H1 (cell line): ENCODE data around the gene GRIP2. TPM values are rescaled to one million over a fixed set of nuclear protein-coding genes. Genes with fewer than 3 reads are reported as not detected.

ENCODE experiments used
- CTCF ChIA-PET: fragments of 300-600 bp; sonication (Branson Sonifier 250); formaldehyde crosslinking; loops from one replicate; lab custom pipeline; 2021; ENCODE audit not compliant: partially characterized antibody; lab: Charles Lee
- POLR2A ChIA-PET: fragments of 300-600 bp; sonication (Branson Sonifier 250); formaldehyde crosslinking; loops from one replicate; lab custom pipeline; 2021; ENCODE audit warnings: inconsistent platforms; ENCODE audit not compliant: partially characterized antibody; lab: Charles Lee
- DNase-seq, 2 experiments: peaks; one replicate each; pipeline versions ENCODE4 v3.0.0 to v3.0.0-alpha.2; 2010 to 2022; ENCODE audit warnings: low spot score in 2 of 2, low read depth in 1 of 2, mixed read lengths in 1 of 2
- FAIRE-seq: peaks from 2 replicates; lab custom pipeline; 2011; peaks lifted over from hg19 to GRCh38; lab: Jason Lieb, UNC
- H2AFZ ChIP-seq: 2 replicates; pipeline ENCODE4 v1.8.1; 2012; ENCODE audit warnings: low read length, inconsistent platforms
- H2AK5ac ChIP-seq: 2 replicates; pipeline ENCODE4 v1.6.1; 2013; ENCODE audit warnings: low read depth, low read length
- H2BK120ac ChIP-seq: replicated peaks from 2 replicates; pipeline ENCODE3; 2013; ENCODE audit warnings: low read depth, low read length, inconsistent platforms
- H2BK12ac ChIP-seq: 2 replicates; pipeline ENCODE4 v1.6.1; 2013; ENCODE audit warnings: low read depth, low read length
- H2BK15ac ChIP-seq: 2 replicates; pipeline ENCODE4 v1.6.1; 2013; ENCODE audit warnings: low read length
- H2BK20ac ChIP-seq: 2 replicates; pipeline ENCODE4 v1.6.1; 2013; ENCODE audit warnings: low read length
- H2BK5ac ChIP-seq: 2 replicates; pipeline ENCODE4 v1.6.1; 2013; ENCODE audit warnings: low read depth, low read length
- H3K14ac ChIP-seq: 2 replicates; pipeline ENCODE4 v1.6.1; 2013; ENCODE audit warnings: inconsistent platforms; ENCODE audit not compliant: insufficient read length
- H3K18ac ChIP-seq: 2 replicates; pipeline ENCODE4 v1.6.1; 2013; ENCODE audit warnings: low read length; ENCODE audit errors: extremely low read depth
- H3K23ac ChIP-seq: 2 replicates; pipeline ENCODE4 v1.6.1; 2013; ENCODE audit warnings: inconsistent platforms; ENCODE audit not compliant: insufficient read length
- H3K23me2 ChIP-seq: 2 replicates; pipeline ENCODE4 v1.6.1; 2013; ENCODE audit warnings: low read depth, low read length
- H3K27ac ChIP-seq: 2 replicates; pipeline ENCODE4 v1.6.1; 2011; ENCODE audit warnings: low read depth, low read length, inconsistent platforms
- H3K27me3 ChIP-seq, 4 experiments: replicated peaks in 1 of 4; 1 replicate in 1 of 4; 2 replicates in 3 of 4; pipeline versions ENCODE4 v1.6.1 to v1.8.1; 2011 to 2013; ENCODE audit warnings: low read length in 3 of 4, mild to moderate bottlenecking in 3 of 4, inconsistent platforms in 2 of 4, mixed read lengths in 2 of 4, moderate library complexity in 1 of 4; ENCODE audit not compliant: control insufficient read depth in 3 of 4, insufficient read depth in 3 of 4; ENCODE audit errors: extremely low read depth in 1 of 4
- H3K36me3 ChIP-seq, 4 experiments: 2 replicates each; pipeline versions ENCODE4 v1.6.1 to v1.8.1; 2011 to 2013; ENCODE audit warnings: mild to moderate bottlenecking in 4 of 4, low read length in 3 of 4, moderate library complexity in 2 of 4, control low read depth in 1 of 4, inconsistent platforms in 1 of 4; ENCODE audit not compliant: insufficient read depth in 4 of 4, control insufficient read depth in 2 of 4
- H3K4ac ChIP-seq: replicated peaks from 2 replicates; pipeline ENCODE3; 2013; ENCODE audit warnings: low read length, low read depth, mixed read lengths, inconsistent platforms; ENCODE audit not compliant: insufficient read length
- H3K4me1 ChIP-seq, 4 experiments: replicated peaks in 1 of 4; 1 replicate in 1 of 4; 2 replicates in 3 of 4; pipeline versions ENCODE4 v1.6.1 to v1.8.1; 2011 to 2013; ENCODE audit warnings: low read length in 3 of 4, inconsistent platforms in 2 of 4, mixed read lengths in 1 of 4; ENCODE audit not compliant: insufficient read depth in 4 of 4, control insufficient read depth in 3 of 4
- H3K4me2 ChIP-seq, 2 experiments: 2 replicates each; pipeline versions ENCODE4 v1.6.1 to v1.8.1; 2011 to 2013; ENCODE audit warnings: low read depth in 2 of 2, low read length in 2 of 2, control low read depth in 1 of 2, inconsistent platforms in 1 of 2, mild to moderate bottlenecking in 1 of 2; ENCODE audit not compliant: insufficient read depth in 1 of 2
- H3K4me3 ChIP-seq, 4 experiments: fragments of 200-600, 300-600 bp in 1 of 4; sonication (generic), shearing (Covaris generic), sonication (Bioruptor Twin) in 1 of 4; 2 replicates each; pipeline versions ENCODE4 v1.5.1 to v1.8.1; 2011 to 2016; ENCODE audit warnings: low read length in 4 of 4, low read depth in 3 of 4, control low read depth in 2 of 4, inconsistent platforms in 2 of 4, mild to moderate bottlenecking in 2 of 4, mixed read lengths in 1 of 4, moderate library complexity in 1 of 4; ENCODE audit not compliant: insufficient read depth in 2 of 4; ENCODE audit errors: extremely low read depth in 1 of 4
- H3K56ac ChIP-seq: replicated peaks from 2 replicates; pipeline ENCODE3; 2013; ENCODE audit warnings: low read depth, mild to moderate bottlenecking, mixed read lengths, low read length, inconsistent platforms; ENCODE audit not compliant: insufficient read length
- H3K79me1 ChIP-seq: 2 replicates; pipeline ENCODE4 v1.6.1; 2013; ENCODE audit warnings: low read depth, low read length, control low read depth
- H3K79me2 ChIP-seq, 2 experiments: 2 replicates each; pipeline versions ENCODE4 v1.6.1 to v1.8.1; 2012 to 2013; ENCODE audit warnings: low read length in 2 of 2, mild to moderate bottlenecking in 2 of 2, inconsistent platforms in 1 of 2; ENCODE audit not compliant: insufficient read depth in 2 of 2, control insufficient read depth in 1 of 2
- H3K9ac ChIP-seq, 4 experiments: replicated peaks in 1 of 4; 1 replicate in 1 of 4; 2 replicates in 3 of 4; pipeline versions ENCODE4 v1.6.1 to v1.8.1; 2011 to 2013; ENCODE audit warnings: low read depth in 3 of 4, low read length in 3 of 4, control low read depth in 2 of 4, mild to moderate bottlenecking in 2 of 4, moderate library complexity in 2 of 4, inconsistent platforms in 1 of 4; ENCODE audit errors: extremely low read depth in 1 of 4
- H3K9me3 ChIP-seq, 2 experiments: 2 replicates each; pipeline versions ENCODE4 v1.6.1 to v1.8.1; 2012 to 2013; ENCODE audit warnings: mild to moderate bottlenecking in 2 of 2, moderate library complexity in 2 of 2, control low read depth in 1 of 2, inconsistent platforms in 1 of 2, low read depth in 1 of 2, low read length in 1 of 2, mixed read lengths in 1 of 2; ENCODE audit not compliant: insufficient read depth in 2 of 2
- H4K20me1 ChIP-seq, 2 experiments: replicated peaks in 1 of 2; 2 replicates each; pipeline versions ENCODE3 to v1.8.1; 2011 to 2013; ENCODE audit warnings: inconsistent platforms in 2 of 2, low read length in 2 of 2, mild to moderate bottlenecking in 1 of 2; ENCODE audit not compliant: insufficient read depth in 2 of 2, control insufficient read depth in 1 of 2
- H4K5ac ChIP-seq: 2 replicates; pipeline ENCODE4 v1.6.1; 2013; ENCODE audit warnings: low read length, low read depth, mixed read lengths, inconsistent platforms; ENCODE audit not compliant: insufficient read length
- H4K8ac ChIP-seq: 2 replicates; pipeline ENCODE4 v1.8.0; 2013; ENCODE audit warnings: mild to moderate bottlenecking, moderate library complexity, low read length, inconsistent platforms; ENCODE audit not compliant: insufficient read depth; ENCODE audit errors: extremely low read depth
- H4K91ac ChIP-seq: replicated peaks from 2 replicates; pipeline ENCODE3; 2013; ENCODE audit warnings: low read length, mixed read lengths, inconsistent platforms; ENCODE audit not compliant: insufficient read length
- ASH2L ChIP-seq: fragments of 200-600, 300-600 bp; sonication (generic); IDR thresholded peaks from one replicate; pipeline ENCODE4 v1.7.1; 2017; ENCODE audit warnings: low read length
- CHD2 ChIP-seq: IDR thresholded peaks from 2 replicates; pipeline ENCODE4 v1.6.1; 2012; ENCODE audit warnings: low read length, improper control_type of control experiment
- FOSL1 ChIP-seq: IDR thresholded peaks from 2 replicates; pipeline ENCODE4 v1.6.1; 2011; ENCODE audit warnings: mild to moderate bottlenecking, low read depth, low read length, moderate library complexity; ENCODE audit not compliant: insufficient read depth
- JUN ChIP-seq: IDR thresholded peaks from 2 replicates; pipeline ENCODE4 v1.6.1; 2011; ENCODE audit warnings: low read depth, mild to moderate bottlenecking, improper control_type of control experiment, low read length
- MAFK ChIP-seq: IDR thresholded peaks from 2 replicates; pipeline ENCODE4 v1.6.1; 2012; ENCODE audit warnings: low read depth, mild to moderate bottlenecking, improper control_type of control experiment, low read length
- POU5F1 ChIP-seq: IDR thresholded peaks from 2 replicates; pipeline ENCODE4 v1.6.1; 2011; ENCODE audit warnings: low read depth, mild to moderate bottlenecking, low read length, moderate library complexity
- RAD21 ChIP-seq, 2 experiments: IDR thresholded peaks in 1 of 2; conservative IDR thresholded peaks in 1 of 2; 2 replicates each; pipeline ENCODE4 v1.6.1; 2011; ENCODE audit warnings: low read depth in 2 of 2, low read length in 2 of 2, improper control_type of control experiment in 1 of 2, inconsistent platforms in 1 of 2, mild to moderate bottlenecking in 1 of 2, moderate library complexity in 1 of 2
- WGBS, 2 experiments: shearing (Covaris generic) in 1 of 2; methylation state at CpG; one replicate each; pipeline versions ENCODE4 v1.1.6 to v1.1.7; 2013 to 2015; ENCODE audit warnings: low lambda C conversion rate in 2 of 2, mixed read lengths in 2 of 2, inconsistent platforms in 1 of 2, low coverage in 1 of 2, missing lambda C conversion rate in 1 of 2; ENCODE audit not compliant: insufficient replicate concordance in 2 of 2, insufficient coverage in 1 of 2, insufficient read length in 1 of 2; ENCODE audit errors: extremely low coverage in 1 of 2, missing lambda C conversion rate in 1 of 2; 5-methylcytosine and 5-hydroxymethylcytosine counted together
- polyA plus RNA-seq, 7 experiments: library from polyadenylated mRNA; depleted of rRNA in 3 of 7; stranded (reverse) in 5 of 7; unstranded in 2 of 7; fragments of >200 nt in 5 of 7; fragments of 200-250 nt in 2 of 7; gene quantifications; 1 replicate in 5 of 7; 2 replicates in 1 of 7; 4 replicates in 1 of 7; pipeline versions ENCODE4 v1.2.1 to v1.2.3, GENCODE V29; 2011 to 2013; ENCODE audit warnings: missing spikeins in 2 of 7, mixed read lengths in 2 of 7
- total RNA-seq: library from RNA; stranded (reverse); fragmentation: NEBNext Ultra II Directional; extraction: Animal tissue kit (Norgen Biotek cat#: 25700); gene quantifications from 2 replicates; pipeline ENCODE4 v1.2.1, GENCODE V29; 2021

GRIP2 gene
- total and polyA plus RNA-seq, 2 of the 8 experiments (the other 6 are each of a cell fraction or from before 2014, with no cell fraction given), result 2.5 to 6.4 TPM

DNA sequence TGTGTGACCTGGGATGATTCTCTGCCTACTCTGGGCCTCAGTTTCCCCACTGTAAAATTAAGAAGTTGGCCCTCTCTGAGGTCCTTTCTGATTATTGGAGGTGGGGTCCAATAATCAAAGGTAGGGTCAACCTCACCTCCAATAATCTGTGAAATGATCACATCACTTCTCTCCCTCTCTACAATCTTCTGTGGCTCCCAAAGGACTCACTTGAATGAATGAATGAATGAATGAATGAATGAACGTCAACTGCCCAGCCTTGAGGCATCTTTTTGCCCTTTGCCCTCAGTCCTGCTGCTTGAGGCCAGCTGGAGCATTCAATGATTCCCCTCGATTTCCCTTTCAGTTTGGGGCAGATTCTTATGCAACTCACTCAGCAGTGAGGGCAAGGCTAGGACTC is 26.7 kb upstream of the GRIP2 start:
- no peaks in the 10 kb centered on the region; the same call in 1 of the 2 replicates for H3K79me1 ChIP-seq
- no peak overlapping the region for H2AFZ ChIP-seq
- H2BK15ac ChIP-seq, result no peak overlapping the region
- no peak overlapping the region for H2BK12ac ChIP-seq
- 87% methylated on average over 2 of the region's 2 CpGs; no CpG with 5 or more reads in 1 of the 2 experiments for WGBS, 2 experiments
- H2AK5ac ChIP-seq, result no peak overlapping the region
- CTCF ChIA-PET, result interaction anchor here (0.6 to 4.1 kb wide), 3 partner anchors 9 to 21 kb away, joined by 3 to 35 read pairs (median 4); no protein-coding TSS in a partner anchor
- H4K8ac ChIP-seq, result no peak overlapping the region
- H3K79me2 ChIP-seq, result no peaks in the 10 kb centered on the region
- H3K27ac ChIP-seq, result no peak overlapping the region
- no peak overlapping the region for H3K9ac ChIP-seq
- H3K27me3 ChIP-seq, result no peaks in the 10 kb centered on the region
- no peak overlapping the region for H4K5ac ChIP-seq
- FAIRE-seq, result no peak
- no peak for DNase-seq
- H3K23ac ChIP-seq, result no peak overlapping the region
- no peak overlapping the region for H3K14ac ChIP-seq
- no peak overlapping the region for H3K56ac ChIP-seq
- no peaks in the 10 kb centered on the region for H3K23me2 ChIP-seq
- no peaks in the 10 kb centered on the region for H4K20me1 ChIP-seq
- no peak overlapping the region for H3K4me3 ChIP-seq
- no peak overlapping the region for H2BK5ac ChIP-seq
- POLR2A ChIA-PET, result no interaction called here
- H2BK120ac ChIP-seq, result no peak overlapping the region
- peaks cover 6 to 27% (median 10%) of the 10 kb centered on the region in 4 experiments for H3K4me1 ChIP-seq
- H4K91ac ChIP-seq, result no peak overlapping the region
- H3K4ac ChIP-seq, result no peak overlapping the region
- H2BK20ac ChIP-seq, result no peak overlapping the region
- TF ChIP-seq JUN (no peak), ASH2L (no peak), FOSL1 (no peak), POU5F1 (no peak), CHD2 (no peak), RAD21 (IDR thresholded peaks at IDR 0.05 in 1 of 2, conservative IDR thresholded peaks at IDR 0.05 in 1 of 2; ENCODE audit: low read depth in 2 of 2, low read length in 2 of 2) (no peak), MAFK (no peak)
- H3K18ac ChIP-seq, result no peak overlapping the region
- H3K36me3 ChIP-seq, result no peaks in the 10 kb centered on the region
- H3K4me2 ChIP-seq, result no peak overlapping the region
- H3K9me3 ChIP-seq, result no peaks in the 10 kb centered on the region
